IMR-90 (cell line): ENCODE measurements around the gene CACNA2D3. TPM values are rescaled to one million over a fixed set of nuclear protein-coding genes. Genes with fewer than 3 reads are reported as not detected.

Experiments
- ATAC-seq: fragments of 200-7000 bp; cut with Tn5 transposase; 2 replicates; pipeline ENCODE4 v1.9.1; 2020; ENCODE audit warnings: low read depth, mild to moderate bottlenecking, moderate library complexity
- BruUV-seq: library from RNA; stranded (reverse); fragments of 400-500 nt; replicated peaks from 2 replicates; lab custom pipeline; 2021; lab: Mats Ljungman, UMichigan
- CTCF ChIA-PET: fragments of 300-600 bp; formaldehyde crosslinking; extraction: SDS; loops from one replicate; lab custom pipeline; 2021; ENCODE audit warnings: antibody characterized with exemption; lab: Yijun Ruan, JAX
- POLR2A ChIA-PET: fragments of 300-600 bp; sonication (Branson Sonifier 250); formaldehyde crosslinking; loops from one replicate; lab custom pipeline; 2022; ENCODE audit warnings: antibody characterized with exemption; ENCODE audit not compliant: unreplicated experiment; lab: Charles Lee
- DNase-seq: peaks from one replicate; pipeline ENCODE4 v3.0.0; 2013
- H2AFZ ChIP-seq: replicated peaks from 2 replicates; pipeline ENCODE3; 2013; ENCODE audit warnings: low read length, mild to moderate bottlenecking; ENCODE audit not compliant: poor library complexity
- H2AK5ac ChIP-seq: 2 replicates; pipeline ENCODE4 v1.6.1; 2013; ENCODE audit warnings: low read depth, low read length, inconsistent platforms
- H2AK9ac ChIP-seq: replicated peaks from 2 replicates; pipeline ENCODE3; 2013; ENCODE audit warnings: mild to moderate bottlenecking, low read depth, low read length, moderate library complexity; ENCODE audit not compliant: poor library complexity
- H2BK120ac ChIP-seq: 2 replicates; pipeline ENCODE4 v1.6.1; 2013; ENCODE audit warnings: low read depth, low read length, inconsistent platforms
- H2BK15ac ChIP-seq: 3 replicates; pipeline ENCODE4 v1.6.1; 2013; ENCODE audit warnings: low read depth, low read length, inconsistent platforms
- H2BK20ac ChIP-seq: 2 replicates; pipeline ENCODE4 v1.6.1; 2013; ENCODE audit warnings: low read depth, mild to moderate bottlenecking, inconsistent platforms, low read length, moderate library complexity
- H2BK5ac ChIP-seq: 2 replicates; pipeline ENCODE4 v1.6.1; 2013; ENCODE audit warnings: mild to moderate bottlenecking, low read depth, low read length, inconsistent platforms; ENCODE audit not compliant: poor library complexity, severe bottlenecking
- H3K14ac ChIP-seq: replicated peaks from 2 replicates; pipeline ENCODE4 v1.6.1; 2013; ENCODE audit warnings: low read depth, low read length, inconsistent platforms
- H3K18ac ChIP-seq: 2 replicates; pipeline ENCODE4 v1.6.1; 2013; ENCODE audit warnings: low read depth, low read length, control low read depth
- H3K23ac ChIP-seq: 2 replicates; pipeline ENCODE4 v1.6.1; 2013; ENCODE audit warnings: low read depth, low read length, inconsistent platforms
- H3K27ac ChIP-seq: 2 replicates; pipeline ENCODE4 v1.5.1; 2013; ENCODE audit warnings: mild to moderate bottlenecking, control low read depth, low read length; ENCODE audit not compliant: insufficient read depth
- H3K27me3 ChIP-seq: 2 replicates; pipeline ENCODE4 v1.6.1; 2013; ENCODE audit warnings: low read length; ENCODE audit not compliant: control insufficient read depth, insufficient read depth
- H3K36me3 ChIP-seq: 2 replicates; pipeline ENCODE4 v1.6.1; 2013; ENCODE audit warnings: low read length, mixed read lengths; ENCODE audit not compliant: control insufficient read depth, insufficient read depth
- H3K4ac ChIP-seq: 2 replicates; pipeline ENCODE4 v1.6.1; 2013; ENCODE audit warnings: low read depth, low read length, inconsistent platforms
- H3K4me1 ChIP-seq: 2 replicates; pipeline ENCODE4 v1.6.1; 2013; ENCODE audit warnings: low read length, mixed read lengths; ENCODE audit not compliant: control insufficient read depth, insufficient read depth
- H3K4me2 ChIP-seq: 2 replicates; pipeline ENCODE4 v1.6.1; 2013; ENCODE audit warnings: low read depth, mild to moderate bottlenecking, control low read depth, low read length, moderate library complexity
- H3K4me3 ChIP-seq: 2 replicates; pipeline ENCODE4 v1.5.1; 2013; ENCODE audit warnings: low read depth, mild to moderate bottlenecking, control low read depth, low read length, moderate library complexity; ENCODE audit not compliant: insufficient read depth
- H3K56ac ChIP-seq: 2 replicates; pipeline ENCODE4 v1.6.1; 2013; ENCODE audit warnings: low read length, inconsistent platforms; ENCODE audit not compliant: insufficient read depth; ENCODE audit errors: extremely low read depth
- H3K79me1 ChIP-seq, 2 experiments: 2 replicates each; pipeline ENCODE4 v1.6.1; 2013; ENCODE audit warnings: low read length in 2 of 2, inconsistent platforms in 1 of 2, low read depth in 1 of 2
- H3K9ac ChIP-seq: 2 replicates; pipeline ENCODE4 v1.6.1; 2013; ENCODE audit warnings: low read depth, low read length, control low read depth
- H3K9me1 ChIP-seq: 2 replicates; pipeline ENCODE4 v1.6.1; 2013; ENCODE audit warnings: low read length, inconsistent platforms; ENCODE audit not compliant: insufficient read depth
- H3K9me3 ChIP-seq: 2 replicates; pipeline ENCODE4 v1.6.1; 2013; ENCODE audit warnings: low read length; ENCODE audit not compliant: control insufficient read depth, insufficient read depth
- H4K20me1 ChIP-seq: 2 replicates; pipeline ENCODE4 v1.6.1; 2013; ENCODE audit warnings: low read length, inconsistent platforms; ENCODE audit not compliant: insufficient read depth
- H4K5ac ChIP-seq: 2 replicates; pipeline ENCODE4 v1.6.1; 2013; ENCODE audit warnings: mild to moderate bottlenecking, low read depth, low read length, control low read depth
- H4K8ac ChIP-seq, 2 experiments: 2 replicates each; pipeline ENCODE4 v1.6.1; 2013; ENCODE audit warnings: low read depth in 2 of 2, low read length in 2 of 2, control low read depth in 1 of 2, inconsistent platforms in 1 of 2
- H4K91ac ChIP-seq: 2 replicates; pipeline ENCODE4 v1.6.1; 2013; ENCODE audit warnings: low read depth, low read length, inconsistent platforms; ENCODE audit not compliant: insufficient read depth
- BHLHE40 ChIP-seq: fragments of 150-350 bp; IDR thresholded peaks from 2 replicates; pipeline ENCODE4 v1.6.1; 2016; ENCODE audit warnings: mild to moderate bottlenecking, low read depth, low read length
- CEBPB ChIP-seq: IDR thresholded peaks from 2 replicates; pipeline ENCODE4 v1.6.1; 2012; ENCODE audit warnings: low read depth, low read length, improper control_type of control experiment
- CHD1 ChIP-seq: IDR thresholded peaks from 2 replicates; pipeline ENCODE4 v1.6.1; 2012; ENCODE audit warnings: low read depth, low read length, improper control_type of control experiment
- FOS ChIP-seq: fragments of 150-350 bp; IDR thresholded peaks from 2 replicates; pipeline ENCODE4 v1.6.1; 2016; ENCODE audit warnings: low read depth, low read length
- MAZ ChIP-seq: IDR thresholded peaks from 2 replicates; pipeline ENCODE4 v1.6.1; 2012; ENCODE audit warnings: low read depth, mild to moderate bottlenecking, low read length, improper control_type of control experiment, moderate library complexity, borderline replicate concordance
- NFE2L2 ChIP-seq: fragments of 150-350 bp; IDR thresholded peaks from 2 replicates; pipeline ENCODE4 v1.6.1; 2016; ENCODE audit warnings: low read depth, mild to moderate bottlenecking, low read length
- POLR2A ChIP-seq: IDR thresholded peaks from 2 replicates; pipeline ENCODE4 v1.6.1; 2012; ENCODE audit warnings: mild to moderate bottlenecking, low read depth, low read length
- RAD21 ChIP-seq: IDR thresholded peaks from 2 replicates; pipeline ENCODE4 v1.6.1; 2012; ENCODE audit warnings: low read length, improper control_type of control experiment
- RCOR1 ChIP-seq: IDR thresholded peaks from 2 replicates; pipeline ENCODE4 v1.6.1; 2012; ENCODE audit warnings: mild to moderate bottlenecking, low read length, improper control_type of control experiment; ENCODE audit not compliant: insufficient replicate concordance
- RFX5 ChIP-seq: IDR thresholded peaks from 2 replicates; pipeline ENCODE4 v1.8.0; 2012; ENCODE audit warnings: low read depth, mild to moderate bottlenecking, low read length, moderate library complexity
- SMC3 ChIP-seq: fragments of 150-350 bp; IDR thresholded peaks from 2 replicates; pipeline ENCODE4 v1.6.1; 2016; ENCODE audit warnings: low read depth, mild to moderate bottlenecking, antibody characterized with exemption, low read length, moderate library complexity
- WGBS, 2 experiments: methylation state at CpG; one replicate each; pipeline versions ENCODE4 v1.1.5 to v1.1.7; 2013; ENCODE audit warnings: missing lambda C conversion rate in 2 of 2; ENCODE audit not compliant: insufficient read length in 1 of 2; ENCODE audit errors: extremely low coverage in 2 of 2; 5-methylcytosine and 5-hydroxymethylcytosine counted together
- dilution Hi-C: fragments of 300-500 bp; cut with HindIII; formaldehyde crosslinking; loops from one replicate; pipeline ENCODE4 v1.14.3; 2018; ENCODE audit warnings: low sequenced_read_pairs; ENCODE audit not compliant: unreplicated experiment
- in situ Hi-C: fragments of 300-500 bp; cut with MboI; formaldehyde crosslinking; loops from 3 replicates; pipeline ENCODE4 v1.14.3; 2019; ENCODE audit warnings: low sequenced_read_pairs, inconsistent platforms, mixed read lengths
- intact Hi-C: fragments of 100-400 bp; cut with micrococcal nuclease; formaldehyde crosslinking; loops from 2 replicates; pipeline ENCODE4 v1.10.0; 2022
- polyA plus RNA-seq, 3 experiments: library from polyadenylated mRNA; depleted of rRNA; stranded (reverse); fragments of >200 nt; gene quantifications; 2 replicates each; pipeline ENCODE4 v1.2.3, GENCODE V29; 2012; ENCODE audit warnings: low replicate concordance in 1 of 3
- total RNA-seq: library from RNA; depleted of rRNA; stranded (reverse); fragments of >200 nt; gene quantifications from 2 replicates; pipeline ENCODE4 v1.2.3, GENCODE V29; 2012
- TF ChIP-seq, protein P1 (sequence below): conservative IDR thresholded peaks from 2 replicates; pipeline ENCODE4 v1.5.1; 2012; ENCODE audit warnings: mild to moderate bottlenecking, low read depth, low read length, improper control_type of control experiment
- TF ChIP-seq, protein P2 (sequence below): fragments of 150-350 bp; IDR thresholded peaks from 2 replicates; pipeline ENCODE4 v1.6.1; 2016; ENCODE audit warnings: low read depth, mild to moderate bottlenecking, low read length, moderate library complexity, borderline replicate concordance
- TF ChIP-seq, protein P3 (sequence below): fragments of 150-350 bp; IDR thresholded peaks from 2 replicates; pipeline ENCODE4 v1.6.1; 2017; ENCODE audit warnings: mild to moderate bottlenecking, antibody characterized with exemption, low read length, low read depth

Gene CACNA2D3
- total and polyA plus RNA-seq, 2 of the 4 experiments (the other 2 are of a cell fraction): 0.36 to 0.41 TPM

DNA sequence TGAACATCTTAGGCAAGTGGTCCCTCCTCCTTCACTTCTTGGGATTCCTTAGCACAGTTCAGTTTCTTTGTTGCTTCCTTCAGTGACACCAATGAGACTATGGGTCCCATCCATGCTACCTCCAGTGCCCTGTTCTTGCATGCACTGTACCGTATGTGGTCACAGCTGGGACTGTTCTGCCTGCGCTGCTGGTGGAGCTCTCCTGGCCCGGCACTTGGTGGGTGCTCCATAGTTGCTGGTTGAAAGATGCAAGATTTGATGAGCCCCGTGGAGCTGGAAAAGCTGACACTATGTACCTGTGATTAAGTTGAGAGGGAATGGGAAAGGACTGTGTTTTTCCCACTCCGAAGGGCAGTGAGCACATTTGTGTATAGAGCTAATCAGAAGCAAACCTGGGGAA, 407.7 kb downstream of the CACNA2D3 start:
- Histone ChIP-seq H2AFZ (no peak overlapping the region), H4K20me1 (no peaks in the 10 kb centered on the region), H2BK15ac (no peak overlapping the region), H3K9ac (no peak overlapping the region), H3K4ac (no peak overlapping the region), H2BK20ac (no peak overlapping the region), H2BK120ac (no peak overlapping the region), H2BK5ac (no peak overlapping the region), H3K27me3 (no peaks in the 10 kb centered on the region), H3K56ac (no peak overlapping the region), H2AK9ac (no peak overlapping the region), H4K5ac (no peak overlapping the region), H3K14ac (no peak overlapping the region), H4K91ac (no peak overlapping the region), H3K9me3 (peaks cover 10% of the 10 kb centered on the region), H3K27ac (no peak overlapping the region), H3K36me3 (no peaks in the 10 kb centered on the region), H3K9me1 (no peaks in the 10 kb centered on the region), H2AK5ac (no peak overlapping the region), H4K8ac (no peak overlapping the region), H3K23ac (no peak overlapping the region), H3K18ac (no peak overlapping the region), H3K79me1 (no peaks in the 10 kb centered on the region), H3K4me1 (no peaks in the 10 kb centered on the region), H3K4me3 (no peak overlapping the region), H3K4me2 (no peak overlapping the region)
- dilution Hi-C loops (no loop called here), in situ Hi-C loops (no loop called here), intact Hi-C loops (no loop called here)
- ATAC-seq (no peak), DNase-seq (no peak)
- POLR2A ChIA-PET: no interaction called here
- CTCF ChIA-PET: no interaction called here
- BruUV-seq: no TSS peak
- TF ChIP-seq RAD21: no peak
- TF ChIP-seq RFX5: no peak
- TF ChIP-seq FOS: no peak
- TF ChIP-seq CHD1: no peak
- no peak for TF ChIP-seq SMC3
- TF ChIP-seq, protein P1, sequence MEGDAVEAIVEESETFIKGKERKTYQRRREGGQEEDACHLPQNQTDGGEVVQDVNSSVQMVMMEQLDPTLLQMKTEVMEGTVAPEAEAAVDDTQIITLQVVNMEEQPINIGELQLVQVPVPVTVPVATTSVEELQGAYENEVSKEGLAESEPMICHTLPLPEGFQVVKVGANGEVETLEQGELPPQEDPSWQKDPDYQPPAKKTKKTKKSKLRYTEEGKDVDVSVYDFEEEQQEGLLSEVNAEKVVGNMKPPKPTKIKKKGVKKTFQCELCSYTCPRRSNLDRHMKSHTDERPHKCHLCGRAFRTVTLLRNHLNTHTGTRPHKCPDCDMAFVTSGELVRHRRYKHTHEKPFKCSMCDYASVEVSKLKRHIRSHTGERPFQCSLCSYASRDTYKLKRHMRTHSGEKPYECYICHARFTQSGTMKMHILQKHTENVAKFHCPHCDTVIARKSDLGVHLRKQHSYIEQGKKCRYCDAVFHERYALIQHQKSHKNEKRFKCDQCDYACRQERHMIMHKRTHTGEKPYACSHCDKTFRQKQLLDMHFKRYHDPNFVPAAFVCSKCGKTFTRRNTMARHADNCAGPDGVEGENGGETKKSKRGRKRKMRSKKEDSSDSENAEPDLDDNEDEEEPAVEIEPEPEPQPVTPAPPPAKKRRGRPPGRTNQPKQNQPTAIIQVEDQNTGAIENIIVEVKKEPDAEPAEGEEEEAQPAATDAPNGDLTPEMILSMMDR: no peak
- TF ChIP-seq, protein P2, sequence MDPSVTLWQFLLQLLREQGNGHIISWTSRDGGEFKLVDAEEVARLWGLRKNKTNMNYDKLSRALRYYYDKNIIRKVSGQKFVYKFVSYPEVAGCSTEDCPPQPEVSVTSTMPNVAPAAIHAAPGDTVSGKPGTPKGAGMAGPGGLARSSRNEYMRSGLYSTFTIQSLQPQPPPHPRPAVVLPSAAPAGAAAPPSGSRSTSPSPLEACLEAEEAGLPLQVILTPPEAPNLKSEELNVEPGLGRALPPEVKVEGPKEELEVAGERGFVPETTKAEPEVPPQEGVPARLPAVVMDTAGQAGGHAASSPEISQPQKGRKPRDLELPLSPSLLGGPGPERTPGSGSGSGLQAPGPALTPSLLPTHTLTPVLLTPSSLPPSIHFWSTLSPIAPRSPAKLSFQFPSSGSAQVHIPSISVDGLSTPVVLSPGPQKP: no peak
- TF ChIP-seq MAZ: no peak
- no peak for TF ChIP-seq RCOR1
- TF ChIP-seq, protein P3, sequence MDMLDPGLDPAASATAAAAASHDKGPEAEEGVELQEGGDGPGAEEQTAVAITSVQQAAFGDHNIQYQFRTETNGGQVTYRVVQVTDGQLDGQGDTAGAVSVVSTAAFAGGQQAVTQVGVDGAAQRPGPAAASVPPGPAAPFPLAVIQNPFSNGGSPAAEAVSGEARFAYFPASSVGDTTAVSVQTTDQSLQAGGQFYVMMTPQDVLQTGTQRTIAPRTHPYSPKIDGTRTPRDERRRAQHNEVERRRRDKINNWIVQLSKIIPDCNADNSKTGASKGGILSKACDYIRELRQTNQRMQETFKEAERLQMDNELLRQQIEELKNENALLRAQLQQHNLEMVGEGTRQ: no peak
- TF ChIP-seq POLR2A: no peak
- no peak for TF ChIP-seq CEBPB
- no peak for TF ChIP-seq NFE2L2
- TF ChIP-seq BHLHE40: no peak
- WGBS, 2 experiments: no CpG with 5 or more reads among the region's 5 CpGs
